GM19023 (cell line): ENCODE measurements around the gene FGD1.
"Not testable (repeated sequence)": the region's sequence is repeated elsewhere in the genome, so short reads cannot be mapped to it uniquely, and the experiment has no call there.

Experiments
- ATAC-seq: cut with Tn5 transposase; IDR thresholded peaks from one replicate; pipeline ENCODE4 v1.9.1; 2021; ENCODE audit warnings: mild to moderate bottlenecking, moderate library complexity; ENCODE audit not compliant: unreplicated experiment

FGD1 gene

DNA sequence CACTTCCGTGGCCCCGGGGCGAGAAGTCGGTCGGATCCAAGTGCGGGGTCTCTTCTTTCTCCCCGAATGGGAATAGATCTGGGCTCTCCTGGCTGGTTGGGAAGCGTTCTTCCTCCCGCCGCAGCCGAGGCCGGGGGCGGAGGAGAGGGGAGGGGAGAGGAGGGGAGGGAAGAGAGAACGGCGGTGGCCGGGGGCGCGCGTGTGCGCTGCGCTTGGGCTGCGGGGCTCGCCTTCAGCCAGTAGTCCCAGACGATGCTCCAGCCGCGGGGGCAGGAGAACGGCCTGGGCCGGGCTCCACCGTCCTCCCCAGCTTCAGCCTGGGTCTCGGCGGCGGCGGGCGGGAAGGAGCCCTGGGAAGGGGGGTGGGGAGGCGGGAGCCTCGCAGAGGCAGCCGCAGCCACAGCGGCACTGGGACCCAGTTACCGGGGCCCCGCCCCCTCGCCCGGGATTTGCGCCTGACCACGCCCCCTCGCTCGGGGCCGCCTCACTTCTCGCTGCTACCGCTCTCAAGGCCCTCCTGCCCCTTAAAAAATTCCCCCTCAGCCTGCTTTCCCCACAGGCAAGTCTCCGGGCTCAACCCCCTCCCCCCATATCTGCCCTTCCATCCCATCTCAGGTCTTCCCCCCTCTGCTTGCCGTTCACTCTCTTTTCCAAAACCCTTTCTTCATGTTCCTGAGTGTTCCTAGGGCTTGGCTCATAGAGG is at the start of gene FGD1:
Gene FGD1 (minus strand): TSS at position 421 of the 703 bp plus-strand sequence. CDS start 802 bp downstream, outside the sequence.
- no peak for ATAC-seq

- ATAC-seq, result not testable (repeated sequence)
Measured at GRCh38 chrX:54542239-54542638, 46.2 kb upstream of the FGD1 start.

GRCh38 chrX:54540289-54540688 is 44.3 kb upstream of the FGD1 start:
- ATAC-seq, result no peak

DNA sequence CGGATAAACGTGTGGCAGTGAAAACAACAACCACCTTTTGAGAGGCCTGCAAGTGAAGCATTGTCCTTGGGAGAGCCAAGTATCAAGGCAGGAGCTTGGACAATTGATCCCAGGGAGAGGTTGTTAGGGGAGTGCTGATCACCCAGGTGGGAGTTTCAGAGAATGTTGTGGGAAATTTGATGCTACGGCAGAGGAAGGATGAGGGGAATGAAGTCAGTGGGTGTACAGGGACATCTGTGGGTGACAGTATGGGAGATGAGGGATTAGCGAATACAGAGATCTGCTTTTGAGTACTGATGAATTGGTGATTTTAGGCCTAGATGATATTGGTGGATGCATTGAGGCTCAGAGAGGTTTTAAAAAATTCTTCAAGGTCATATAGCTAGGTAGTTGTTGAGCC is 38.2 kb upstream of the FGD1 start:
- no peak for ATAC-seq

GRCh38 chrX:54530357-54530900 is 34.4 kb upstream of the FGD1 start:
- peak; percentile 32 for ATAC-seq

GRCh38 chrX:54529552-54530356 is 33.7 kb upstream of the FGD1 start, which contains the start of gene GNL3L:
GNL3L (plus strand) TSS chrX:54530219; CDS start chrX:54532567, 2,348 bp downstream.
- ATAC-seq, result peak; percentile 86

- no peak for ATAC-seq
Measured at GRCh38 chrX:54529151-54529550, 33.1 kb upstream of the FGD1 start.

DNA sequence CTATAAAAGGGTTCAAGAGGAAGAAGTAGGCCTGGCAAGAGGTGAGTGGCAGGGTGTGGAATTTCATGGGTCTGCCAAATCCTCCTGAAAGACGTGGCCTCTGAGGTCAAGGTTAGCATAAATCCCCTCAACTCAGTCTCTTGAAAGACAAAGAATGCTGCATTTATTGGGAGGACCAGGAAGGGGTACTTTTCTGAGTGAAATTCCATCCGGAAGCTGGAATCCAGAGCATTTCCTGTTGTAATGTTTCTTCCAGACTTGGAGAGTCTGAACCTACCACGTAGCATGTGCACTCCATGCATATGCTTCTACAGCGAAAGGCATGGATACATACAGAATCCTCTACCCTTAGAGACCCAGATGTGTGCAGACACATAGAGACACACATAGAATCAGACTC is 13.4 kb upstream of the FGD1 start:
- ATAC-seq, result no peak

- no peak for ATAC-seq
Measured at GRCh38 chrX:54496936-54497335, 902 bp upstream of the FGD1 start.

GRCh38 chrX:54496517-54496852 is 451 bp upstream of the FGD1 start:
- ATAC-seq, result no peak

GRCh38 chrX:54494989-54495813 is 833 bp downstream of the FGD1 start:
- ATAC-seq, result no peak

GRCh38 chrX:54494166-54494988 is 1.7 kb downstream of the FGD1 start:
- ATAC-seq, result no peak

- ATAC-seq, result no peak
Measured at GRCh38 chrX:54492340-54492739, 3.7 kb downstream of the FGD1 start.

GRCh38 chrX:54489819-54490218 is 6.2 kb downstream of the FGD1 start:
- ATAC-seq, result not testable (repeated sequence)

DNA sequence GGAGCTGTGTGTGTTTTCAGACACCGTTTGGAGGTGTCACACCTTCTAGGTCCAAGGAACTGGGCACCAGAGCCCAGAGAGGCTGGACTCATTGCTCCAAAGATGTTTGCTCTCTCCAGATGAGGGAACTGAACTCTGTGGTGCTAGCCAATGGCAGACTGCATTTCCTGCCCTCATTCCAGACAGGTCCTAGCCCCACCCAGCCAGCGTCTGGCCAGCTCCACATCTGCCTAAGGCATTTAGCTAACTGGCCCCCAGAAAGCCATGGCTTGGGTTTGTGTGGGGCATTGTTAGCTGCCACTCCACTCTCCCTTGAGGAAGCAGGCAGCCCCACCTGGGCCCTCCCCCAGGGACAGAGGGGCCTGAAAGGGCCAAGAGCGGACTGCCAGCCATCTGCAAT is 11.4 kb downstream of the FGD1 start:
- ATAC-seq, result no peak

DNA sequence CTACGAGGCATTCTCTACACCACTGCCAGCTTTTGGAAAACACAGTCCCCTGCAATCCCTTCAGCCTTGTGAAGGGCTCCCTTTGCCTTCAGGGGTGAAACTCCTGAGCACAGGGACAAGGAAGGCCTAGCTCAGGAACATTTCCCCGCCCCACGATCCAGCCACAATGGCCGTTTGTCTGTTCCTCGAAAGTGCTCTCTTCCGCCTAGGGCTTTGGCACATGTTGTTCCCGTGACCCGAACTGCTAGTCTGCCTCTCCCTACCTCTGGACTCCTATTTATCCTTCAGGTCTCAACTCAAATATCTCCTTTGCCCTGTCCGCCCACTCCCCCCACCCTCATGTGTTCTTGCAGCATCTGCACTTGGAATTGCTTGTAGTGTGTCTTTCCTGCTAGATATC is 12.1 kb downstream of the FGD1 start:
- ATAC-seq, result no peak

- ATAC-seq, result no peak
Measured at GRCh38 chrX:54482839-54483593, 13.0 kb downstream of the FGD1 start.

DNA sequence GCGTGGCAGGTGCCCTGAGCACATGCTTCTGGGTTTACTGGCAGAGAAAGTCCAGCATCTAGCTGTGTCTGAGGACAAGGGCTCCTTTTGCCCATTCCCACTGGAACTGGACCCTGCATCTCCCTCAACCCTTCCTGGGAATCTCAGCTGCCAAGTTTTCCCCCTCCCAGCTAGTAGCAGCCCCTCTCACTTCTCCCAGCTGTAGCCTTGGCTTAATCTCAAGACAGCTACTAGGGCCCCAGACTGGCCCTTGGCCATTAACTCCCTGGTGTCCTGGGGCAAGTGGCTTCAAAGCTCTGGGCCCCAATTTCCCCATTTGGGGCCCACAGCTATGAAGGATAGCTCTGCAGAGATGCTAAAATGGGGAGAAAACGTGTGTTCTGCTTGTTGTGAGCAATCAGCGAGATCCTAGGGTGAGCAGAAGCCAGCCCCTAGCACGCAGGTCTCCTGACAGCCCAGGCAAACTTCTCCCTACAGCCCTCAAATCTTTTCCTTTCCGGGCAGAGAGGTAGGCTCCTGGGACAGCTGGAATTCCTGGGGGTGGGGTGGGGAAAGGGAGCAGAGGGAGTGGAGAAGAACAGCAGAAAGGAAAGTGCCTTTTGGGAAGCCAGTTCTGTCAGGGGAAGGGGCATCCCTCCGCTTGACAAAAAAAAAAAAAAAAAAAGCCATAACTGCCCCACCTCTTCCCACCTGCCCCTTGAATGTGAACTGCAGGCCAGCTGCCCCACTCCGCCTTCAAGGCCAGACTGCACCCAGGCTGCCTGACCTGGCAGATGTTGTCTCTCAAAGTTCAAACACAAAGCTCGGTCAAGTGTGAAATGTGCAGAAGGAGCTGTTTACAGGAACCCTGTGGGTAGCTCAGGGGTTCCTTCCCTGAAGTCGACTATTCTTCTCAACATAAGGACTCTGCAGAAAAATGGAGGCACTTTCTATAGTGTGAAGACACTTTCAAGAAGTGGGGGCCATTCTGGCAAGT is 16.6 kb downstream of the FGD1 start:
- no peak for ATAC-seq
